ENCODE measurements around the gene TCF15. TPM values are rescaled to one million over a fixed set of nuclear protein-coding genes. Genes with fewer than 3 reads are reported as not detected.
A peak's percentile ranks its signal among the peaks of the same experiment; 100 is the strongest.

Gene TCF15
- total and polyA plus RNA-seq, 2 of the 8 experiments (the other 6 are each of a cell fraction or from before 2014, with no cell fraction given), result 3.7 to 6.9 TPM

GRCh38 chr20:653110-653589, 43.0 kb upstream of the TCF15 start, which contains the start of gene SRXN1:
SRXN1 (minus strand) TSS chr20:653200; CDS start chr20:653185, 15 bp downstream.
- H4K20me1 ChIP-seq (replicated peaks in 1 of 2; ENCODE audit: control insufficient read depth in 1 of 2, insufficient read depth in 2 of 2, low read length in 2 of 2), result peaks cover 0 to 4% of the 10 kb centered on the region in 2 experiments
- H3K9ac ChIP-seq (replicated peaks in 1 of 4; ENCODE audit: extremely low read depth in 1 of 4, low read depth in 3 of 4, low read length in 3 of 4), result peak within 1 kb of the TSS; percentile 38 to 65 (median 56); a peak in 6 of 7 replicates
- H2BK12ac ChIP-seq (ENCODE audit: low read depth, low read length), result peak within 1 kb of the TSS; percentile 69
- H3K27ac ChIP-seq (ENCODE audit: low read depth, low read length), result no peak within 1 kb of the TSS
- FAIRE-seq, result no peak
- H3K79me1 ChIP-seq (ENCODE audit: low read depth, low read length), result no peaks in the 10 kb centered on the region
- H3K27me3 ChIP-seq (replicated peaks in 1 of 4; ENCODE audit: control insufficient read depth in 3 of 4, extremely low read depth in 1 of 4, insufficient read depth in 3 of 4, low read length in 3 of 4), result peaks cover 0 to 7% (median 0%) of the 10 kb centered on the region in 4 experiments; a peak in 3 of 7 replicates
- H3K79me2 ChIP-seq (ENCODE audit: control insufficient read depth in 1 of 2, insufficient read depth in 2 of 2, low read length in 2 of 2), result no peaks in the 10 kb centered on the region
- ChIA-PET CTCF (ENCODE audit: partially characterized antibody) (interaction anchor here (1.4 to 11.0 kb wide), 5 partner anchors 13 to 84 kb away, joined by 4 to 157 read pairs (median 13); no protein-coding TSS in a partner anchor), POLR2A (ENCODE audit: partially characterized antibody) (interaction anchor here (2.9 kb wide), 1 partner anchor 9 kb away, joined by 19 read pairs; no protein-coding TSS in a partner anchor)
- H4K8ac ChIP-seq (ENCODE audit: extremely low read depth, insufficient read depth, low read length), result peak within 1 kb of the TSS; percentile 81; the same call in 1 of the 2 replicates
- H3K56ac ChIP-seq (replicated peaks; ENCODE audit: insufficient read length, low read depth, low read length), result peak within 1 kb of the TSS; percentile 22
- peaks cover 0 to 6% (median 3%) of the 10 kb centered on the region in 4 experiments; a peak in 6 of 8 replicates for H3K36me3 ChIP-seq (ENCODE audit: control insufficient read depth in 2 of 4, insufficient read depth in 4 of 4, low read length in 3 of 4)
- DNase-seq (ENCODE audit: low read depth in 1 of 2, low spot score in 2 of 2), result peak; percentile 58 to 90
- H3K4me1 ChIP-seq (replicated peaks in 1 of 4; ENCODE audit: control insufficient read depth in 3 of 4, insufficient read depth in 4 of 4, low read length in 3 of 4), result peaks cover 12 to 21% (median 15%) of the 10 kb centered on the region in 4 experiments
- H3K23ac ChIP-seq (ENCODE audit: insufficient read length), result no peak within 1 kb of the TSS
- peak within 1 kb of the TSS; percentile 84 for H2BK15ac ChIP-seq (ENCODE audit: low read length)
- peak within 1 kb of the TSS; percentile 84; the same call in 1 of the 2 replicates for H2BK20ac ChIP-seq (ENCODE audit: low read length)
- no peak within 1 kb of the TSS for H2BK120ac ChIP-seq (replicated peaks; ENCODE audit: low read depth, low read length)
- H2AK5ac ChIP-seq (ENCODE audit: low read depth, low read length), result peak within 1 kb of the TSS; percentile 47
- H3K4ac ChIP-seq (replicated peaks; ENCODE audit: insufficient read length, low read depth, low read length), result no peak within 1 kb of the TSS
- peak within 1 kb of the TSS; percentile 86 for H3K18ac ChIP-seq (ENCODE audit: extremely low read depth, low read length)
- H2BK5ac ChIP-seq (ENCODE audit: low read depth, low read length), result no peak within 1 kb of the TSS
- peak within 1 kb of the TSS; percentile 2 for H3K14ac ChIP-seq (ENCODE audit: insufficient read length)
- no peaks in the 10 kb centered on the region for H3K9me3 ChIP-seq (ENCODE audit: insufficient read depth in 2 of 2, low read depth in 1 of 2, low read length in 1 of 2)
- H3K4me3 ChIP-seq (ENCODE audit: extremely low read depth in 1 of 4, insufficient read depth in 2 of 4, low read depth in 3 of 4, low read length in 4 of 4), result peak within 1 kb of the TSS; percentile 37 to 72 (median 68)
- WGBS, 2 experiments (ENCODE audit: extremely low coverage in 1 of 2, insufficient coverage in 1 of 2, insufficient read length in 1 of 2, insufficient replicate concordance in 2 of 2, low coverage in 1 of 2, low lambda C conversion rate in 2 of 2, missing lambda C conversion rate in 1 of 2), result 2% methylated on average over 25 of the region's 74 CpGs; no CpG with 5 or more reads in 1 of the 2 experiments
- peak within 1 kb of the TSS; percentile 68; the same call in 1 of the 2 replicates for H2AFZ ChIP-seq (ENCODE audit: low read length)
- peak within 1 kb of the TSS; percentile 73 to 85 for H3K4me2 ChIP-seq (ENCODE audit: insufficient read depth in 1 of 2, low read depth in 2 of 2, low read length in 2 of 2)
- peak within 1 kb of the TSS; percentile 32 for H4K5ac ChIP-seq (ENCODE audit: insufficient read length, low read depth, low read length)
- H3K23me2 ChIP-seq (ENCODE audit: low read depth, low read length), result peaks cover 10% of the 10 kb centered on the region; the same call in 1 of the 2 replicates
- H4K91ac ChIP-seq (replicated peaks; ENCODE audit: insufficient read length, low read length), result peak within 1 kb of the TSS; percentile 49
- TF ChIP-seq, protein P1, sequence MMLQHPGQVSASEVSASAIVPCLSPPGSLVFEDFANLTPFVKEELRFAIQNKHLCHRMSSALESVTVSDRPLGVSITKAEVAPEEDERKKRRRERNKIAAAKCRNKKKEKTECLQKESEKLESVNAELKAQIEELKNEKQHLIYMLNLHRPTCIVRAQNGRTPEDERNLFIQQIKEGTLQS (IDR thresholded peaks at IDR 0.05; ENCODE audit: insufficient read depth, low read depth, low read length), result no peak
- peak; percentile 75 for TF ChIP-seq JUND (IDR thresholded peaks at IDR 0.05; ENCODE audit: low read length)
- peak; percentile 19; the same call in 1 of the 2 replicates for TF ChIP-seq MAFK (IDR thresholded peaks at IDR 0.05; ENCODE audit: low read depth, low read length)
- peak; percentile 24 for TF ChIP-seq TAF7 (optimal IDR thresholded peaks at IDR 0.05; ENCODE audit: borderline replicate concordance, low read depth, low read length)
- TF ChIP-seq SUZ12 (IDR thresholded peaks at IDR 0.05; ENCODE audit: low read length), result no peak
- TF ChIP-seq POU5F1 (IDR thresholded peaks at IDR 0.05; ENCODE audit: low read depth, low read length), result no peak
- TF ChIP-seq BACH1 (IDR thresholded peaks at IDR 0.05; ENCODE audit: low read length), result peak; percentile 84
- peak; percentile 63 to 82 for TF ChIP-seq RAD21 (IDR thresholded peaks at IDR 0.05 in 1 of 2, conservative IDR thresholded peaks at IDR 0.05 in 1 of 2; ENCODE audit: low read depth in 2 of 2, low read length in 2 of 2)
- no peak for TF ChIP-seq CEBPB (IDR thresholded peaks at IDR 0.05; ENCODE audit: low read depth, low read length)
- no peak for TF ChIP-seq MAX (IDR thresholded peaks at IDR 0.05)
- TF ChIP-seq SP4 (IDR thresholded peaks at IDR 0.05; ENCODE audit: low read length), result no peak
- no peak for TF ChIP-seq GABPA (IDR thresholded peaks at IDR 0.05; ENCODE audit: borderline replicate concordance, insufficient read depth, low read length)

All from H1 (cell line).